GM12892 (cell line): ENCODE measurements around the gene ROR1.

Source experiments
- POLR2A ChIP-seq: IDR thresholded peaks from 2 replicates; pipeline ENCODE4 v1.6.1; 2011; ENCODE audit warnings: low read depth, low read length, control low read depth
- POLR2AphosphoS5 ChIP-seq: IDR thresholded peaks from 2 replicates; pipeline ENCODE4 v1.6.1; 2011; ENCODE audit warnings: low read depth, low read length, control low read depth

DNA sequence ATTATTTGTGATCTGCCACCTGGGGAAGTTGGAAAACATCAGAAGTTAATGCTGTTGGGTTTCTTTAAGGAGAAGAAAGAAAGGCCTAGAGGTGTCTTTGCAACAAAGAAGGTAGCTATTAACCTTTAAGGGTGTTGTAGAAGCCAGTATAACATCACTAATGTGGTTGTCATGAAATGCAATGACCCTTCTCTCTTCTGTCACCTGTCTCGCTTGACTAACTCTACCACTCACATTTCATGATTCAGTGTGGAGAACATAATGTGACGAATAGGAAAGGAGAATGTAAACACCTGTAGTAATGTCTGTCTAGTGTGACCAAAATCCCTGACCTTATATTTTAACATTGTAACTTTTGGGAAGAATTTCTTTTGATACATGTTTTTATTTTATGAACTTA, 217.9 kb downstream of the ROR1 start:
- TF ChIP-seq POLR2A (no peak), POLR2AphosphoS5 (no peak)
